Skeletal muscle tissue (tissue), 4 donors: ENCODE data around the gene PRDM15. TPM values are rescaled to one million over a fixed set of nuclear protein-coding genes. Genes with fewer than 3 reads are reported as not detected.

ENCODE experiments used
- H3K27ac ChIP-seq: one replicate; pipeline ENCODE4 v1.7.0; 2013; ENCODE audit warnings: mild to moderate bottlenecking, low read depth, low read length, inconsistent platforms
- H3K27me3 ChIP-seq, 3 donors: one replicate each; pipeline ENCODE4 v1.7.0; 2013; ENCODE audit warnings: low read length in 3 of 3; ENCODE audit not compliant: control insufficient read depth in 3 of 3, insufficient read depth in 3 of 3
- H3K36me3 ChIP-seq, 3 donors: one replicate each; pipeline ENCODE4 v1.7.0; 2013; ENCODE audit warnings: low read length in 3 of 3; ENCODE audit not compliant: control insufficient read depth in 3 of 3, insufficient read depth in 3 of 3
- H3K4me1 ChIP-seq, 3 donors: one replicate each; pipeline ENCODE4 v1.7.0; 2013; ENCODE audit warnings: low read length in 3 of 3, mild to moderate bottlenecking in 3 of 3; ENCODE audit not compliant: control insufficient read depth in 3 of 3, insufficient read depth in 3 of 3
- H3K4me3 ChIP-seq, 3 donors: one replicate each; pipeline ENCODE4 v1.7.0; 2013; ENCODE audit warnings: low read length in 3 of 3
- H3K9ac ChIP-seq, 3 donors: one replicate each; pipeline ENCODE4 v1.7.0; 2013; ENCODE audit warnings: low read length in 3 of 3, mild to moderate bottlenecking in 3 of 3, moderate library complexity in 2 of 3, low read depth in 1 of 3
- H3K9me3 ChIP-seq, 3 donors: one replicate each; pipeline ENCODE4 v1.7.0; 2013; ENCODE audit warnings: low read length in 3 of 3; ENCODE audit not compliant: control insufficient read depth in 3 of 3
- total RNA-seq: library from RNA; depleted of rRNA; stranded (reverse); fragments of >200 nt; gene quantifications from one replicate; pipeline ENCODE4 v1.2.3, GENCODE V29; 2014
- donor health status: Osteomylitis.

PRDM15 gene
- total RNA-seq, 1 donor from 2014 or later: 2.6 TPM

GRCh38 chr21:41815652-41816582 lies 63.2 kb downstream of the PRDM15 start:
- H3K9me3 ChIP-seq: no peaks in the 10 kb centered on the region
- H3K4me1 ChIP-seq: no peaks in the 10 kb centered on the region
- H3K27me3 ChIP-seq: no peaks in the 10 kb centered on the region
- no peak overlapping the region for H3K4me3 ChIP-seq
- no peak overlapping the region for H3K9ac ChIP-seq
- H3K36me3 ChIP-seq: peaks cover 13 to 22% (median 16%) of the 10 kb centered on the region in 3 donors
- H3K27ac ChIP-seq: no peak overlapping the region

- Histone ChIP-seq H3K4me3 (no peak overlapping the region), H3K36me3 (peaks cover 25 to 28% (median 27%) of the 10 kb centered on the region in 3 donors), H3K27me3 (no peaks in the 10 kb centered on the region), H3K9ac (no peak overlapping the region), H3K9me3 (no peaks in the 10 kb centered on the region), H3K4me1 (no peaks in the 10 kb centered on the region), H3K27ac (no peak overlapping the region)
Observed at GRCh38 chr21:41813226-41813625, 65.9 kb downstream of the PRDM15 start.

GRCh38 chr21:41812679-41813078 lies 66.5 kb downstream of the PRDM15 start:
- Histone ChIP-seq H3K27me3 (no peaks in the 10 kb centered on the region), H3K27ac (no peak overlapping the region), H3K9me3 (no peaks in the 10 kb centered on the region), H3K4me1 (no peaks in the 10 kb centered on the region), H3K36me3 (peaks cover 25 to 28% (median 27%) of the 10 kb centered on the region in 3 donors), H3K4me3 (no peak overlapping the region), H3K9ac (no peak overlapping the region)

GRCh38 chr21:41810597-41810932 lies 68.6 kb downstream of the PRDM15 start:
- Histone ChIP-seq H3K9me3 (no peaks in the 10 kb centered on the region), H3K36me3 (peaks cover 24 to 27% (median 25%) of the 10 kb centered on the region in 3 donors), H3K27ac (no peak overlapping the region), H3K27me3 (no peaks in the 10 kb centered on the region), H3K4me1 (no peaks in the 10 kb centered on the region), H3K9ac (no peak overlapping the region), H3K4me3 (no peak overlapping the region)

- Histone ChIP-seq H3K27ac (no peak overlapping the region), H3K9me3 (no peaks in the 10 kb centered on the region), H3K9ac (no peak overlapping the region), H3K4me1 (no peaks in the 10 kb centered on the region), H3K36me3 (peaks cover 19 to 25% (median 24%) of the 10 kb centered on the region in 3 donors), H3K4me3 (no peak overlapping the region), H3K27me3 (no peaks in the 10 kb centered on the region)
Observed at GRCh38 chr21:41809891-41810596, 69.1 kb downstream of the PRDM15 start.

- H3K9me3 ChIP-seq: no peaks in the 10 kb centered on the region
- peaks cover 20 to 25% (median 22%) of the 10 kb centered on the region in 3 donors for H3K36me3 ChIP-seq
- no peak overlapping the region for H3K4me3 ChIP-seq
- H3K27me3 ChIP-seq: no peaks in the 10 kb centered on the region
- no peaks in the 10 kb centered on the region for H3K4me1 ChIP-seq
- H3K9ac ChIP-seq: no peak overlapping the region
- H3K27ac ChIP-seq: no peak overlapping the region
Observed at GRCh38 chr21:41808846-41809245, 70.3 kb downstream of the PRDM15 start.

GRCh38 chr21:41808094-41808493 lies 71.0 kb downstream of the PRDM15 start:
- Histone ChIP-seq H3K4me1 (peaks cover 0 to 4% (median 3%) of the 10 kb centered on the region in 3 donors), H3K36me3 (peaks cover 15 to 21% (median 17%) of the 10 kb centered on the region in 3 donors), H3K27ac (no peak overlapping the region), H3K9ac (no peak overlapping the region), H3K9me3 (no peaks in the 10 kb centered on the region), H3K27me3 (no peaks in the 10 kb centered on the region), H3K4me3 (no peak overlapping the region)

GRCh38 chr21:41806773-41807172 lies 72.4 kb downstream of the PRDM15 start:
- H3K36me3 ChIP-seq: peaks cover 12 to 19% (median 15%) of the 10 kb centered on the region in 3 donors
- no peak overlapping the region for H3K27ac ChIP-seq
- H3K9ac ChIP-seq: no peak overlapping the region
- no peak overlapping the region for H3K4me3 ChIP-seq
- no peaks in the 10 kb centered on the region for H3K27me3 ChIP-seq
- H3K9me3 ChIP-seq: no peaks in the 10 kb centered on the region
- peaks cover 7 to 14% (median 9%) of the 10 kb centered on the region in 3 donors for H3K4me1 ChIP-seq

- H3K36me3 ChIP-seq: peaks cover 21 to 24% (median 22%) of the 10 kb centered on the region in 3 donors
- no peak overlapping the region for H3K4me3 ChIP-seq
- H3K4me1 ChIP-seq: peaks cover 7 to 14% (median 9%) of the 10 kb centered on the region in 3 donors
- no peak overlapping the region for H3K27ac ChIP-seq
- H3K9ac ChIP-seq: no peak overlapping the region
- no peaks in the 10 kb centered on the region for H3K27me3 ChIP-seq
- no peaks in the 10 kb centered on the region for H3K9me3 ChIP-seq
Observed at GRCh38 chr21:41805643-41806042, 73.5 kb downstream of the PRDM15 start.

- no peaks in the 10 kb centered on the region for H3K27me3 ChIP-seq
- peaks cover 18 to 24% (median 20%) of the 10 kb centered on the region in 3 donors for H3K36me3 ChIP-seq
- H3K4me3 ChIP-seq: no peak overlapping the region
- H3K9me3 ChIP-seq: no peaks in the 10 kb centered on the region
- no peak overlapping the region for H3K9ac ChIP-seq
- no peak overlapping the region for H3K27ac ChIP-seq
- peaks cover 7 to 14% (median 9%) of the 10 kb centered on the region in 3 donors for H3K4me1 ChIP-seq
Observed at GRCh38 chr21:41805038-41805437, 74.1 kb downstream of the PRDM15 start.
